ENCODE measurements around the gene TP53TG5.
A peak's percentile ranks its signal among the peaks of the same experiment; 100 is the strongest.
"Not testable (repeated sequence)": the region's sequence is repeated elsewhere in the genome, so short reads cannot be mapped to it uniquely, and the experiment has no call there.

The TP53TG5 gene

GRCh38 chr20:45363611-45364492, 14.3 kb downstream of the TP53TG5 start:
- DNase-seq: no peak

DNA sequence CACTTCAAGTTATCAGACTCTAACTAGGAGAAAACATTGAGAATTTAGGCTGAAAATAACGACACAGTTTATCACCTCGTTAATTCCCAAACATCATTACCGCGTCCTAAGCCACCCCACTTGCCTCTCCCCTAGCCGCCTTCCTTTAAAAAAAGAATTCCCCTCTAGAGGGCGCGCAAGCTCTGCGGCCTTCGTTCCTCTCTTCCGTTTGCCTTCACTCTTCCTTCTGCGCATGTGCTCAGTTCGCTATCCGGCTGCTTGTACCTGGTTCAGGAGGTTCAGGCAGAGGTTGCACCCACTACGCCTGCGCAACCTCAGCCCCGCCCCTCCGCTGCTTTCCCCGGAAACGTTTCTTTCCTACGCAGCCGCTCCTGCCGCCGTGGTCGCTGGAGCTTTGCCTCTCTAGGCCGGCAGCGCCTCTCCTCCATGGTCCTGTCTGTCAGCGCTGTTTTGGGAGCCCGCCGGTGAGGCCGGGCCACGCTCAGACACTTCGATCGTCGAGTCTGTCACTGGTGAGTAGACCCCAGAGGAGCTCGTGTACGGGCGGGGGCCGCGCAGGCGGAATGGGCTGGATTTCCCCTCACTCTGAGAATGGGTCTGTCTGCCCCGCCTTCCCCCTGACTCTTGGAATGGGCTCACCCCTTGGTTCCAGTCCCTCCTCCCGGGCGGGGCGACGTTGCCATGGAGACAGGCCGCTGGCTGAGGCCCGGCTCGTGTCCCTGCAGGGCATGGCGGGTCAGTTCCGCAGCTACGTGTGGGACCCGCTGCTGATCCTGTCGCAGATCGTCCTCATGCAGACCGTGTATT, 15.1 kb downstream of the TP53TG5 start, which contains the start of gene SYS1:
TSS of gene SYS1 (plus strand) at position 353 of the 807 bp plus-strand sequence. CDS start at position 729, 376 bp downstream.
- peak; percentile 84 for DNase-seq

- DNase-seq: no peak
Measured at GRCh38 chr20:45361793-45362192, 16.3 kb downstream of the TP53TG5 start.

- no peak for DNase-seq
Measured at GRCh38 chr20:45359406-45360148, 18.5 kb downstream of the TP53TG5 start.

- no peak for DNase-seq
Measured at GRCh38 chr20:45359069-45359405, 19.1 kb downstream of the TP53TG5 start.

- DNase-seq: no peak
Measured at GRCh38 chr20:45358282-45359068, 19.6 kb downstream of the TP53TG5 start.

DNA sequence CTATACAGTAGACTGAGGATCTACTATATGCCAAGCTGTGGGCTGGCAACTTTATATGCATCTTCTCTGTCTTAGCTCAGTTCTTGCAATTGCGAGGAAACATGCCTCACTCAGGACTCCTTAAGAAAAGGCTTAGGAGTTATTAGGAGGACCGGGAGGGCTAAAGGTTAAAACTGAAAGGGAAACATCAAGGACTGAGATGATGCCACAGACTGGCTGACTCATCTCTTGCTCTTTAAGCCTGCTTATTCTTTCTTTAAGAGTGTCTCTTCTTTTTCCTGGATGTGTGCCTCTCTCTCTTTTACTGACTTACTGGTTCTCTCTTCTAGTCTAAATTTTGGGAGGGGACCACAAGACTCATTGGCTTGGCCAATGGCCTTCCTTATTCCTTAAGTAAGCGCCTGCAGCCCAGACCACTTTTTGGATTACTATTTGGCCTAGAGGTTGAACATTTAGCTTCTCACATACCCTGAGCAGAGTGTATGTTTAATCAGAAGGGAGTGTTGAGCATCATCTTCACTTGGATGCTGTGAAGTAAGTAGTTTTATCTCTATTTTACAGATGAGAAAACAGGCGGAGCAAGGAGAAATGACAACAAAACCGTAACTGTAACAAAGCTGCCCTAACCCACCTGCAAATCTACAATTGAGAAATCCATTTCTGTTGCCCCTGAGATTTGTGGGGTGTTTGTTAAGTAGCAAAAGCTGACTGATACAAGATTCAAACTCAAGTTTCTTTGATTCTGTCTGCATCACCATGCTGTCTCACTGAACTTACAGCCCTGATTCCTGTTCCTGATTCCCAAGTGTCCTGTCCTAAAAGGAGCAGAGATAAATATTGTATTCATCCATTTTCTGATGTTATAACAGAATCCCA, 22.7 kb downstream of the TP53TG5 start:
- no peak for DNase-seq

- DNase-seq: no peak
Measured at GRCh38 chr20:45354423-45355208, 23.5 kb downstream of the TP53TG5 start.

DNA sequence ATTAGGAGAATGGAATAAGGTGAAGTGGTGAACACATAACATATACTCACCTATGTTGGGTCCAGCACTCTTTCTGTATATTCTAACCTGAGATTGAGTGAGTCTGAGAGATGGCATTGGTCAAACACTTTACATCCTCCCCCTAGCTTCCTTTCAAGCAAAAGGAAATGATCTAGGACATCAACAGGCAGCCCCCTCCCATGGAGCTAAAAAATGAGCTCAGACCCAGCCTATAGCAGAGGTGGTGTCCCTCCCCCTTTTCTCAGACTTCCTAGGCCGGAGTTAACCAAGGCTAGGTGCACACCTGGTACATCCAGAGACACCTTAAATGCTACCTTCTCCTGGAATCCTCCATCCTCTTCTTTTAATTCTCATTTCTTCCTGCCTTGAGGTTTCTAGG, 24.4 kb downstream of the TP53TG5 start:
- no peak for DNase-seq

GRCh38 chr20:45352729-45353128, 25.4 kb downstream of the TP53TG5 start:
- no peak for DNase-seq

DNA sequence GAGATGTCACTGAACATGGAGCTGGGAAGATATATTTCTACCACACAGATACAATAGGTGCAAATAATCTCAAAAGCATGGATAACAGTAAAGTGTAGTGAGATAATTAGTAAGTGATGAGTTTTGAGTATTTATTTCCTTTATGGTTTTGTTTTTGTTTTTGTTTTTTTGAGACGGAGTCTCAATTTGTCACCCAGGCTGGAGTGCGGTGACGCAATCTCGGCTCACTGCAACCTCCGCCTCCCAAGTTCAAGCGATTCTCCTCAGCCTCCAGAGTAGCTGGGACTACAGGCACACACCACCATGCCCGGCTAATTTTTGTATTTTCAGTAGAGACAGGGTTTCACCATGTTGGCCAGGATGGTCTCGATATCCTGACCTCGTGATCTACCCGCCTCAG, 27.3 kb downstream of the TP53TG5 start:
- DNase-seq: not testable (repeated sequence)

DNA sequence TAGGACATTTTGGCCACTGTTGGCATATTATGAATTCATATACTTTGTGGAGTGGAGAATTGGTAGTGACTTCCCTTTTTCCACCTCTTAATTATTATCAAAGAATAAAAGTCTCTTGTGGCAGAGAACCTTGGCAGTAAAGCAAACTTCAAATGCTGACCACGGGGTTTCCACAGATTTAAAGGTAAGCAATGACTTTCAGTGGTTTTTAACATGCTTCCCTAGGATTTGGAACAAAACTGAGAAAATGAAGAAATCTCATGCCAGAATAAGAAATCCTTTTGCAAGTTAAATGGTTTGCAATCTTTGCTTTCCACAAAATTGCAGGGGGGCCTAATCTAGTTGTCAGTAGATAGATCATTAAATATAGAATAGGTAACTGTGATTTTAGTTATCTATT, 27.9 kb downstream of the TP53TG5 start:
- DNase-seq: no peak

DNA sequence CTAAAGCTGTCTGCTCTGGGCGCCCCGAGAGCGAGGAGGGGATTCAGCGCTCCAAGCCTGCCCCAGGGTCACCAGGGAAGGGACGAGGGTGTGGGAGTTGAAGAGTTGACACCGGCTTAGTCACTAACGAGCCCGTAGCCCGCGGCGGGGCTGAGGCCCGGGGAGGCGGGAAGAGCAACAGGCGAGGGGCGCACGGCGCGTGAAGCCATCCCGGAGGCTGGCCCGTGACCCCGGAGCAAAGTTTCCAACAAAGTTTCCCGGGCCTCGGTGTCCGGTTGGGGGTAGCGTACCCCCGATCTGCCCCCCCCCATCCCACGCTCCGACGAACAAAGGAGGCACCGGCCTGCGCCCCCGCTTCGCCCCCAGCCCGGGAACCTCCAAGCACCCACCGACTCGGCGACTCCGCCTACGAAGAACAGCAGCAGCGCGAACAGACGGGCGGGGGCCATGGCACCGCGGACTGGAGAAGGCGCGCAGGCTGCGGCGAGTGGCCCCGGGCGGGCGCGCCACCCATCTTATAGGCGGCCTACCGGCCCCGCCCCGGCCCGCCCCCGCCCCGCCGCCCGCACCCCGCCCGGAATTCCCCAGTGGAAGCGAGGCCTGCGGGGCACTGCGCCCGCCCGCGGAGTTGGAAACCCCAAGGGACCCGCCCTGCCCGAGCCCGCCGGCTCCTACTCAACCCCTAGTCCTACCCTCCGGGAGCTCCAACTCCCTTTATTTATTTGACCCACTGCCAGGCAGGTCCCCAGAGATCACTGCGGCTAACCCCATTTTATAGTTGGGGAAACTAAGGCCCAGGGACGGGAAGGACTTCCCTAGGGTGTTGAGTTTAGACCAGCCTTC, 30.0 kb downstream of the TP53TG5 start, which contains the start of gene SDC4:
TSS of gene SDC4 (minus strand) at position 489 of the 843 bp plus-strand sequence. CDS start at position 449, 40 bp downstream.
- peak; percentile 77 for DNase-seq

DNA sequence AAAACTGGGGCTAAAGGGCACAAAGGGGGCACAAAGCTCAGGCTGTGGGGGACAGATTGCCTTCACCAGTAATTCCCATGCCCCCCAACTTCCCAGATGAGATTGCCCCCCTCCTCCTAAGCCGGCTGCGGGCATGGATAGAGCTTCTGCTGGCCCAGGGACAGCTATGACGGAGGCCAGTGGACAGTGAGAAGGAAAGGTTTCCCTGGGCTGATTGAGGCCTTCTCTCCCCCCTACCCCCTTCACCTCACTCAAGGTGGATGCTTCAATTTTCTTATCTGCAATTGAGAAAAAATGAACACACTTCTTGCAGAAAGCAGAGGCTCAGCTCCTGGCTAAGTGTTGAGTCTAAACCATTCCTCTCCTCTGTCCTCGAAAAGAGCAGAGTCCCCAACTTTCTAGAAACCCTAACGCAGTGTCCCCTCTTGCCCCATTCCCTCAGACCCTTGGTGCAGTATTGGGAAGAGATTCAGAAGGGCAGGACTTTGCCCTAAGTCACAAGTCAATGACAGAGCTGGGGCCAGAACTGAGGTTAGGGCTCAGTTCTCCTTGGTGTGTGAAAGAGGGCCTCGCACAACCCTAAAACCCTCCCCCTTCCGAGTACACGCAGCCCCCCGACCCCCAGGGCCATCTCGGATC, 30.7 kb downstream of the TP53TG5 start:
- DNase-seq: no peak

- DNase-seq: no peak
Measured at GRCh38 chr20:45346851-45347250, 31.3 kb downstream of the TP53TG5 start.

DNA sequence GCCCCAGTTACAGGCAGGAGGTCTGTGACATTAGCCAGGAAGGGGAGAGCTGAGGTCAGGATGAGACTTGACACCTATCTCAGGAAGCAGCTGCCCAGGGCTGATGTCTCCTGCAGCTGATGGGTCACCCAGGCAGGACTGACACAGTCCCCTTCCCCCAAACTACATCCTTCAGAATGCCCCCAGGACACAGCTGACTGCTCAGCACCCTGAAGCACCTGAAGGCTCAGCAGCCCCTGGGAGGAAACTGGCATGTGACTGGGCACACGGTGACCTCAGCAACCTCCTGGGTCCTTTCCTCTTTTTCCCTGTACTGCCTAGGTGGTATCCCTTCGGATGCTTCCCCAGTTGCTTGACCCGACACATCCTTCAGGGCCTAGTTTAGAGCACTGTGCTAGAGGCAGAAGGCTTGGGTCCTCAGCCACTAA, 31.8 kb downstream of the TP53TG5 start:
- no peak for DNase-seq

DNA sequence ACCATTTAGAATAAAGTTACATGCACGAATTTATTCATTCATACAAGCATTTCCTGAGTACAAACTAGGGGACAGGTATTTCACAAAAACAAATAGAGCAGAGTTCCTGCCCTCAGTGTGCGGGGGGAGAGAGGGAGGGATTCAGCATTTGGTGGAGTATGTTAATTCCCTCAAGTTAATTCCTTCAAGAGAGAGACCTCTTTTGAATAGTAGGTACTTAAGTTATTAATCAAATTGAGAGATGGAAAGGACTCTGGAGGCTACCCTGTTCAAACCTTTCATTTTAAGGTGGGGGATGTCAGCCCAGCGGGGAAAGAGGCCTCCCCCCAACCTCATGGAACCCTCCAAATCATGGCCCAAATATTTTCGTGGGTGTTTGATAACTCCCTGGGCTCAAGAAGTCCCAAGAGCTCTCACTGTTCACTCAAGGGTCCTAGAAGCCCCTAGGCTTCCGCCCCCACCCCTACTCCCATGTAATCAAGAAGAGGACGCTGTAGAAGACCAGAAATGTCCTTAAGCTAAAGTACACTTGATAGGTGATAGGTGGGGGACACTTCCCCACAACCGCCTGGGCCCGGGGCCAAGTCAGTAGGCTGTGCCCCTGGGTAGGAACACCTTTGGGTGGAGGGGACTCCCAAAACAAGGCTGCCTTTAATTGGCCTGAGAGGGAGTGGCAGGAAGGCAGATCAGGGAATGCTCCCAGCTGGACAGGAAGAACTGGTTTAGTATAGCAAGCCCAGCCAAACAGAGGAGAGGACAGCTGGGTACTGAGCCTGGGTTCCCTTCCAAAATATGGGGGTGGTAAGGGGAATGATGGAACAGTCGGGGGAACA, 32.8 kb downstream of the TP53TG5 start:
- DNase-seq: no peak

Measured in 8988T (cell line).